ENCODE results near the gene CLSTN2.

- no peak for TF ChIP-seq CTCF (IDR thresholded peaks at IDR 0.05; ENCODE audit: low read depth, low read length, poor library complexity, severe bottlenecking)
- TF ChIP-seq EZH2phosphoT487 (IDR thresholded peaks at IDR 0.05; ENCODE audit: borderline replicate concordance, low read length): no peak
Observed at GRCh38 chr3:140292170-140292569, 357.2 kb downstream of the CLSTN2 start.

Data from DOHH2 (cell line).